AG09319 (cell line): Measurements from ENCODE around the gene ZNF71.

ENCODE experiments used
- DNase-seq: peaks from one replicate; pipeline ENCODE4 v3.0.0-alpha.2; 2010; ENCODE audit warnings: low read depth; ENCODE audit errors: extremely low read depth
- TF ChIP-seq, protein P1 (sequence below): IDR thresholded peaks from 2 replicates; pipeline ENCODE4 v1.5.1; 2011; ENCODE audit warnings: low read depth, mild to moderate bottlenecking, inconsistent platforms, low read length, moderate library complexity

Gene ZNF71

DNA sequence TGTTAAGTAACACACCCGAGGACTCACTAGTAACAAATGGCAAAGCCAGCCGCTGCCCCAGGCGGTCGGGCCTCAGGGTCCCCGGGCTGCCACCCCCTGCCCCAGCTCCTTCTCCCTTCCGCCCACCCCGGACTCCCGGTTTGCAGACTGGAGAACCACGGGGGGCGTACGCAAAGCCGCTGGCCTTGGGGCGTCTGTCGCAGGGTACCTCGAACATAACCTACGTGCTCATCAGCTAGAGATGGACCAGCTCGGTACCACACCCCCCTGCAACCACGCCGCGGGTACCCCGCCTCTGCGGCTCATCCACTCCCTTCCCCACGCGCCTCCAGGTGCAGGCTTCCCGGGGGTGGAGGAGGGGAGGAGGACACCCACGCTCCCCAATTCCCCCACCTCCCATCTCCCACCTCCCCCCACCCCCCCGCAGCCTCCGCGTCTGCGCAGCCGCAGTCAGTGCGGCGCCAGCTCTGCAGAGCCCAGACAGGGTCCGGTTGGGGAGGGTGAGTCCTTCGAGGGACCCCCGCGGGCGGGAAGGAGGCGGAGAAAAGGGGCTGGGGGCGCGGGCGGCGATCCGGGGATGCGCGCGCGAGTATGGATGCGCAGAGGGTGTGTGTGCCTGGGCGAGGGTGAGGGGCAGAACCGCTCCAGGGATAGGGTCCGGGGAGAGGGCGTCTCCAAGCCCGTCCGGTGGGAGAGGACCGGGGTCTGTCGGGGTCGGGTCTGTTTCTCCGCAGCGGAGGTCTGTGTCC, 47.8 kb downstream of the ZNF71 start, which contains the start of gene SMIM17:
Gene SMIM17 (plus strand): TSS at position 449 of the 749 bp plus-strand sequence. CDS start 2,509 bp downstream, outside the sequence.
- TF ChIP-seq, protein P1, sequence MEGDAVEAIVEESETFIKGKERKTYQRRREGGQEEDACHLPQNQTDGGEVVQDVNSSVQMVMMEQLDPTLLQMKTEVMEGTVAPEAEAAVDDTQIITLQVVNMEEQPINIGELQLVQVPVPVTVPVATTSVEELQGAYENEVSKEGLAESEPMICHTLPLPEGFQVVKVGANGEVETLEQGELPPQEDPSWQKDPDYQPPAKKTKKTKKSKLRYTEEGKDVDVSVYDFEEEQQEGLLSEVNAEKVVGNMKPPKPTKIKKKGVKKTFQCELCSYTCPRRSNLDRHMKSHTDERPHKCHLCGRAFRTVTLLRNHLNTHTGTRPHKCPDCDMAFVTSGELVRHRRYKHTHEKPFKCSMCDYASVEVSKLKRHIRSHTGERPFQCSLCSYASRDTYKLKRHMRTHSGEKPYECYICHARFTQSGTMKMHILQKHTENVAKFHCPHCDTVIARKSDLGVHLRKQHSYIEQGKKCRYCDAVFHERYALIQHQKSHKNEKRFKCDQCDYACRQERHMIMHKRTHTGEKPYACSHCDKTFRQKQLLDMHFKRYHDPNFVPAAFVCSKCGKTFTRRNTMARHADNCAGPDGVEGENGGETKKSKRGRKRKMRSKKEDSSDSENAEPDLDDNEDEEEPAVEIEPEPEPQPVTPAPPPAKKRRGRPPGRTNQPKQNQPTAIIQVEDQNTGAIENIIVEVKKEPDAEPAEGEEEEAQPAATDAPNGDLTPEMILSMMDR: no peak
- no peak for DNase-seq

DNA sequence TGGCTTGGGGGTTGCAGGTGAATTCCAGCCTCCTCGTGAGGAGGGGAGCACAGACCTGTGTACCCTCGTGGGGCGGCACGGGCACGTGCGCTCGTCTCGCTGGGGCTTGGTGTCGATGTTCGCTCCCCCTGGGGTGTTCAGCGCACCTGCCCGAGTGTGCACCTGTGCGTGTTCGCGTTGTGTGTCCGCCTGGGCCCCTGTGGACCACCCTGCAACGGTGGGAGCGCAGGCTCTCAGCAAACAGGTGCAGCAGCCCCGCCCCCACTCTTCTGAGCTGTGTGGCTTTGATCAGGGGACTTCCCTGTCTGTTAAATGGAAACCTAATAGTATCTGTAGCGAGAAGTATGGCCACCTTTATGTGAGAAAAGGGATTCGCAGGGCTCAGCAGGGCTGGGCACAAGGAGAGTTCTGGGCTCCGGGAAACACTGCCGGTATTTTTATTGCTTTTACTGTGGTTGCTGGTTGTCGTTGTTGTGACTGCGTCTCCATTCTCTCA, 48.4 kb downstream of the ZNF71 start:
- TF ChIP-seq, protein P1: no peak
- DNase-seq: no peak

DNA sequence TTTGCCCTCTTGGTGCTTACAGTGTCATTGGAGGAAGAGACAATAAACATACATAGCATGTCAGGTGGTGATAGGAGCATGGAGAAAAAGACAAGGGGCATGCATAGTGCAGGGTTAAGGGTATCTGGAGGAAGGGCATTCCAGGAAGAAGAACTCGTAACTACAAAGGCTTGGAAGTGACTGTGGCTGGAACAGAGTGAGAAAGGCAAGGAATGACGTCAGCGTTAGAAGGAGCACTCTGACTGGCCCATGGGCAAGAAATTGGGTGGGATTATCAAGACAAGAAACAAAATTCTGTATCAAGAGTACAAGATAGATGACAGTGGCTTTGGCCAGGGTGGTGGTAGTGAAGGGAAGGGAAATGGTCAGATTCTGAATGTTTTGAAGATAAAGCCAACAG, 59.0 kb downstream of the ZNF71 start:
- TF ChIP-seq, protein P1: no peak
- no peak for DNase-seq

DNA sequence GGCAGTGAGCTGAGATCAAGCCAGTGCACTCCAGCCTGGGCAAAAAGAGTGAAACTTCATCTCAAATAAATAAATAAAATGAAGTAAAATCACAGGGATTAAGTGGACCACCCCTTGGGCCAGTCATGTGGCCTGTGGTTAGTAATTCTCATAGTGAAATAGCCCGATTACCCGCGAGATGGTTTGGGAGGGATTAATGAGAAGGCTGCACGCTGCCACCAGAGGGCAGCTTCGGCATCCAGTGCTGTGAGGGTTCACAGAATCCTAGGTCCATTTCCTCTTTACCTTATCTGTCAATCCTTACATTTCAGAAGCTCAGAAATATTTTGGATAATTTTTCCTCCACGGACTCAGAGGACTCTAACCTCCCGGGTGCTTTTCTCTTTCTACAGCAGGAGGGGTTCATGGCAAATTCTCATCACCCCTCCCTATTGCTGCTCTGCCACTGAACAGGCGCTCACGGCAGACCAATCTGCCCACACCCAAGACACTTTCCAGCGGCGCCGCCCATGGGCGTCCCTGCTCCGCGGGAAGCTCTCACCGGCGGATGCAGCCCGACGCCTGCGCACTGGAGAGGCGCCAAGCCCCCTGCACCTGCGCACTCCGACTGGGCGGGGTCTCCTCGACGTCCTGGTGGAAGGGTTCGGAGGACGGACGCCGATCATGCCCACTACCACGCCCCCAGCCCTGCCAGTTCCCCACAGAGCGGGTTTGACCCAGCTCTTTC, 65.4 kb downstream of the ZNF71 start:
- DNase-seq: no peak
- TF ChIP-seq, protein P1: no peak; the same call in 1 of the 2 replicates

DNA sequence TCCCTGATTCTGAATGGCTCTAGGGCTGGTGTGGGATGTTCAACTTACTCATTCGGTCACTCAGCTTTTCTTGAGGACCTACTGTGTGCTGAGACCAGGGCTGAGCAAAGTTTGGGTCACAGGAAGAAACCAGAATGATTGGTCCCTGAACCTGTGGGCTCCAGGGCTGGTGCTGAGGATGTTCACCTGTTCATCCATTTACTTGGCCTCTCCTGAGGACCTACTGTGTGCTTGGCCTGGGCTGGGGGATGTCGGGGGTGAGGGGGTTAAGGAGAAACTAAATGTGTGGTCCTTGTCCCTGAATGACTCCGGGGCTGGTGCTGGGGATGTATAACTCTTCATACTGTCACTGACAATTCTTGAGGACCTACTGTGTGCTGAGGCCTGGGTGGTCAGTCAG, 66.1 kb downstream of the ZNF71 start:
- TF ChIP-seq, protein P1: no peak
- no peak for DNase-seq

DNA sequence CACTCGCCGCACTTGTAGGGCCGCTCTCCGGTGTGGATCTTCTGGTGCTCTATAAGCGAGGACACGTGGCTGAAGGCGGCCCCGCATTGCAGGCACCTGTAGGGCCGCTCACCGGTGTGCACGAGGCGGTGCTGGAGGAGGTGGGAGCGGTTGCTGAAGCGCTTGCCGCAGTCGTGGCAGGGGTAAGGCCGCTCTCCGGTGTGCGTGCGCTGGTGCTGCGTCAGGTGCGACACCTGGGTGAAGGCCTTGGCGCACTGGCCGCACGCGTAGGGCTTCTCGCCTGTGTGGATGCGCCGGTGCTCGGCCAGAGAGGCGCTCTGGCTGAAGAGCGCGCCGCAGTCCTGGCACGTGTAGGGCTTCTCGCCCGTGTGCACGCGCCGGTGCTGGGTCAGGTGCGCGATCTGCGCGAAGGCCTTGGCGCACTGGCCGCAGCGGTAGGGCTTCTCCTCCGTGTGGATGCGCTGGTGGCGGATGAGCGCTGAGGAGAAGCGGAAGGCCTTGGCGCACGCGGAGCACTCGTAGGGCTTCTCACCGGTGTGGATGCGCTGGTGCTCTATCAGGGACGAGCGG, 68.9 kb downstream of the ZNF71 start:
- TF ChIP-seq, protein P1: no peak
- no peak for DNase-seq

DNA sequence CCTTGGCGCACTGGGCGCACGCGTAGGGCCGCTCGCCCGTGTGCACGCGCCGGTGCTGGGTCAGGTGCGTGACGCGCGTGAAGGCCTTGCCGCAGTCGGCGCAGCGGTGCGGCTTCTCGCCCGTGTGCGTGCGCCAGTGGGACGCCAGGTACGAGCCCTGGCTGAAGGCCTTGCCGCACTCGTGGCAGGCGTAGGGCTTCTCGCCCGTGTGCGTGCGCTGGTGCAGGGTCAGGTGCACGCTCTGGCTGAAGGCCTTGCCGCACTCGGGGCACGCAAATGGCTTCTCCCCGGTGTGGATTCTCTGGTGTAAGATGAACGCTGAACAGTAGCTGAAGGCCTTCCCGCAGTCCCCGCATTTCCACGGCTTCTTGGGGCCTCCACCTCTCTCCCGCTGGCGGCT, 69.4 kb downstream of the ZNF71 start:
- no peak for DNase-seq
- TF ChIP-seq, protein P1: no peak
